Nucleus accumbens (tissue), 56 donors: ENCODE results near the gene PSMD5.

ENCODE experiments used
- DNase-seq, 56 donors: peaks; one replicate each; lab custom pipeline; 2025; lab: John Stamatoyannopoulos, UW

PSMD5 gene

GRCh38 chr9:120859361-120859760 lies 16.6 kb upstream of the PSMD5 start:
- DNase-seq: no peak

- no peak for DNase-seq
Measured at GRCh38 chr9:120857902-120858301, 15.2 kb upstream of the PSMD5 start.

- peak in 4 of 56 donors; percentile 7 to 42 (median 26) for DNase-seq
Measured at GRCh38 chr9:120857481-120857880, 14.8 kb upstream of the PSMD5 start.

- no peak for DNase-seq
Measured at GRCh38 chr9:120856700-120857099, 14.0 kb upstream of the PSMD5 start.

- DNase-seq: no peak
Measured at GRCh38 chr9:120855827-120856670, 13.3 kb upstream of the PSMD5 start.

GRCh38 chr9:120854596-120855327 lies 12.0 kb upstream of the PSMD5 start:
- no peak for DNase-seq

GRCh38 chr9:120853198-120853597 lies 10.5 kb upstream of the PSMD5 start:
- no peak for DNase-seq

GRCh38 chr9:120852240-120853010 lies 9.7 kb upstream of the PSMD5 start:
- DNase-seq: no peak

GRCh38 chr9:120851449-120851848 lies 8.7 kb upstream of the PSMD5 start:
- DNase-seq: no peak

- DNase-seq: no peak
Measured at GRCh38 chr9:120850315-120850714, 7.6 kb upstream of the PSMD5 start.

- no peak for DNase-seq
Measured at GRCh38 chr9:120846906-120847305, 4.2 kb upstream of the PSMD5 start.

- DNase-seq: no peak
Measured at GRCh38 chr9:120846251-120846889, 3.6 kb upstream of the PSMD5 start.

- no peak for DNase-seq
Measured at GRCh38 chr9:120845255-120845654, 2.5 kb upstream of the PSMD5 start.

- DNase-seq: peak in 3 of 56 donors; percentile 11 to 55 (median 45)
Measured at GRCh38 chr9:120841930-120842684, 615 bp downstream of the PSMD5 start.

GRCh38 chr9:120839146-120839545 lies 3.6 kb downstream of the PSMD5 start:
- DNase-seq: no peak

- DNase-seq: no peak
Measured at GRCh38 chr9:120837921-120838320, 4.8 kb downstream of the PSMD5 start.

GRCh38 chr9:120833325-120833724 lies 9.4 kb downstream of the PSMD5 start:
- DNase-seq: peak in 1 of 56 donors; percentile 8

- DNase-seq: no peak
Measured at GRCh38 chr9:120832807-120833206, 9.9 kb downstream of the PSMD5 start.

GRCh38 chr9:120830865-120831264 lies 11.9 kb downstream of the PSMD5 start:
- no peak for DNase-seq

GRCh38 chr9:120830151-120830550 lies 12.6 kb downstream of the PSMD5 start:
- no peak for DNase-seq
